A549 (cell line): ENCODE data around the gene GPR61. TPM values are rescaled to one million over a fixed set of nuclear protein-coding genes. Genes with fewer than 3 reads are reported as not detected.

Experiments
- ATAC-seq, 2 experiments: fragments of 200-7000 bp in 1 of 2; fragments of >200 bp in 1 of 2; cut with Nextera tagmentation in 1 of 2; cut with Tn5 transposase in 1 of 2; 3 replicates each; pipeline versions ENCODE4 v1.8.0 to v1.9.1; 2018 to 2020; ENCODE audit warnings: mild to moderate bottlenecking in 1 of 2, moderate library complexity in 1 of 2
- CTCF ChIA-PET: fragments of 300-600 bp; sonication (Branson Sonifier 250); formaldehyde crosslinking; extraction: SDS; loops from one replicate; lab custom pipeline; 2021; ENCODE audit warnings: antibody characterized with exemption, inconsistent platforms; lab: Yijun Ruan, JAX
- POLR2A ChIA-PET: fragments of 350-600 bp; formaldehyde crosslinking; extraction: SDS; loops from one replicate; lab custom pipeline; 2021; ENCODE audit warnings: antibody characterized with exemption, inconsistent platforms; lab: Yijun Ruan, JAX
- DNase-seq, 2 experiments: peaks; one replicate each; pipeline versions ENCODE4 v3.0.0 to v3.0.0-alpha.2; 2011 to 2016; ENCODE audit warnings: low read depth in 1 of 2, low spot score in 1 of 2
- FAIRE-seq: peaks from 2 replicates; lab custom pipeline; 2011; peaks lifted over from hg19 to GRCh38; lab: Jason Lieb, UNC
- H3K27ac ChIP-seq, 2 experiments: fragments of >200 bp; sonication (Bioruptor Twin); formaldehyde crosslinking; 3 replicates each; pipeline ENCODE4 v1.5.1; 2016 to 2017
- H3K4me1 ChIP-seq: fragments of >200 bp; sonication (Bioruptor Twin); formaldehyde crosslinking; 3 replicates; pipeline ENCODE4 v1.6.1; 2016
- H3K4me2 ChIP-seq: fragments of >200 bp; sonication (Bioruptor Twin); formaldehyde crosslinking; 3 replicates; pipeline ENCODE4 v1.6.1; 2016
- H3K4me3 ChIP-seq: fragments of >200 bp; sonication (Bioruptor Twin); formaldehyde crosslinking; 3 replicates; pipeline ENCODE4 v1.5.1; 2016
- H3K9me3 ChIP-seq: fragments of >200 bp; sonication (Bioruptor Twin); formaldehyde crosslinking; 3 replicates; pipeline ENCODE4 v1.6.1; 2016
- CEBPB ChIP-seq, 2 experiments: fragments of >200 bp in 1 of 2; sonication (Bioruptor Twin) in 1 of 2; formaldehyde crosslinking in 1 of 2; IDR thresholded peaks; 2 replicates each; pipeline ENCODE4 v1.6.1; 2012 to 2016
- CHD2 ChIP-seq: fragments of 150-350 bp; IDR thresholded peaks from 2 replicates; pipeline ENCODE4 v1.6.1; 2014; ENCODE audit warnings: low read length; ENCODE audit not compliant: partially characterized antibody
- E2F6 ChIP-seq: IDR thresholded peaks from 2 replicates; pipeline ENCODE4 v1.6.1; 2012; ENCODE audit warnings: low read depth, borderline replicate concordance
- EP300 ChIP-seq, 2 experiments: fragments of >200 bp; sonication (Bioruptor Twin); formaldehyde crosslinking; IDR thresholded peaks; 2 replicates in 1 of 2; 3 replicates in 1 of 2; pipeline ENCODE4 v1.6.1; 2016 to 2017
- FOSB ChIP-seq: fragments of 250-450 bp; sonication (Bioruptor Pico); IDR thresholded peaks from 2 replicates; pipeline ENCODE4 v1.5.0; 2020; ENCODE audit warnings: mild to moderate bottlenecking, moderate library complexity
- FOSL2 ChIP-seq, 2 experiments: fragments of 450-650 bp in 1 of 2; fragments of >200 bp in 1 of 2; sonication (Bioruptor Twin) in 1 of 2; formaldehyde crosslinking; IDR thresholded peaks; 2 replicates each; pipeline versions ENCODE4 v1.5.0 to v1.6.1; 2016 to 2020; ENCODE audit warnings: mild to moderate bottlenecking in 1 of 2, moderate library complexity in 1 of 2
- FOXS1 ChIP-seq: fragments of 250-450 bp; sonication (Bioruptor Pico); IDR thresholded peaks from 2 replicates; pipeline ENCODE4 v1.5.0; 2020; ENCODE audit warnings: mild to moderate bottlenecking, moderate library complexity
- HDAC2 ChIP-seq: fragments of 200-600 bp; sonication (generic); IDR thresholded peaks from 2 replicates; pipeline ENCODE4 v1.6.1; 2016
- HEYL ChIP-seq: fragments of 250-450 bp; sonication (Bioruptor Pico); IDR thresholded peaks from 2 replicates; pipeline ENCODE4 v1.8.0; 2021; ENCODE audit warnings: mild to moderate bottlenecking, moderate library complexity
- HMGXB4 ChIP-seq: fragments of 250-450 bp; sonication (Bioruptor Pico); IDR thresholded peaks from 2 replicates; pipeline ENCODE4 v1.5.0; 2021; ENCODE audit warnings: mild to moderate bottlenecking, moderate library complexity, borderline replicate concordance
- HOXB5 ChIP-seq: fragments of 250-450 bp; sonication (Bioruptor Pico); IDR thresholded peaks from 2 replicates; pipeline ENCODE4 v1.5.0; 2020; ENCODE audit warnings: mild to moderate bottlenecking, moderate library complexity
- MAZ ChIP-seq: fragments of 150-350 bp; IDR thresholded peaks from 2 replicates; pipeline ENCODE4 v1.6.1; 2014; ENCODE audit warnings: antibody characterized with exemption, low read depth, low read length, borderline replicate concordance
- PBX3 ChIP-seq: IDR thresholded peaks from 2 replicates; pipeline ENCODE4 v1.6.1; 2012
- RAD21 ChIP-seq, 2 experiments: fragments of >200 bp in 1 of 2; sonication (Bioruptor Twin) in 1 of 2; formaldehyde crosslinking in 1 of 2; IDR thresholded peaks in 1 of 2; conservative IDR thresholded peaks in 1 of 2; 2 replicates in 1 of 2; 3 replicates in 1 of 2; pipeline ENCODE4 v1.6.1; 2012 to 2018; ENCODE audit warnings: inconsistent platforms in 1 of 2
- RCOR1 ChIP-seq: fragments of 150-350 bp; IDR thresholded peaks from 2 replicates; pipeline ENCODE4 v1.6.1; 2014; ENCODE audit warnings: antibody characterized with exemption, low read length, low read depth
- RNF2 ChIP-seq: fragments of 200-600 bp; sonication (generic); IDR thresholded peaks from 2 replicates; pipeline ENCODE4 v1.6.1; 2016; ENCODE audit warnings: low read depth, mild to moderate bottlenecking, antibody characterized with exemption, moderate library complexity, borderline replicate concordance
- SREBF2 ChIP-seq: fragments of 450-650 bp; IDR thresholded peaks from 2 replicates; pipeline ENCODE4 v1.6.1; 2014; ENCODE audit warnings: mild to moderate bottlenecking, moderate library complexity
- USF2 ChIP-seq: fragments of 450-650 bp; IDR thresholded peaks from 2 replicates; pipeline ENCODE4 v1.6.1; 2014; ENCODE audit warnings: antibody characterized with exemption
- ZNF302 ChIP-seq: fragments of 250-450 bp; sonication (Bioruptor Pico); IDR thresholded peaks from 2 replicates; pipeline ENCODE4 v1.9.0; 2021; ENCODE audit warnings: inconsistent platforms, mild to moderate bottlenecking, moderate library complexity
- ZSCAN20 ChIP-seq: fragments of 250-450 bp; sonication (Bioruptor Pico); IDR thresholded peaks from 2 replicates; pipeline ENCODE4 v1.8.0; 2022; ENCODE audit warnings: mild to moderate bottlenecking, moderate library complexity
- WGBS: methylation state at CpG from one replicate; pipeline ENCODE4 v1.1.6; 2017; ENCODE audit errors: missing lambda C conversion rate; 5-methylcytosine and 5-hydroxymethylcytosine counted together
- polyA plus RNA-seq, 4 experiments: library from polyadenylated mRNA; depleted of rRNA in 3 of 4; stranded (reverse); fragments of >200 nt; fragmentation: RNase III in 1 of 4; extraction: RNeasy Plus Mini Kit Qiagen cat#74134 plus additional on column Dnase treatment in 1 of 4; gene quantifications; 2 replicates in 3 of 4; 3 replicates in 1 of 4; pipeline ENCODE4 v1.2.3, GENCODE V29; 2011 to 2017

Gene GPR61
- polyA plus RNA-seq, 2 of the 4 experiments (the other 2 are of a cell fraction): 0.14 TPM; not detected in 1

GRCh38 chr1:109556563-109556962 is 16.9 kb downstream of the GPR61 start:
- FAIRE-seq: no peak
- POLR2A ChIA-PET: no interaction called here
- Histone ChIP-seq H3K9me3 (no peaks in the 10 kb centered on the region), H3K4me3 (no peak overlapping the region), H3K27ac (no peak overlapping the region), H3K4me1 (peaks cover 18% of the 10 kb centered on the region; the same call in 2 of the 3 replicates), H3K4me2 (no peak overlapping the region)
- TF ChIP-seq HMGXB4: no peak
- no peak for TF ChIP-seq EP300 (IDR thresholded peaks at IDR 0.05)
- CTCF ChIA-PET: no interaction called here
- 91% methylated on average over 2 of the region's 2 CpGs for WGBS
- no peak for DNase-seq
- ATAC-seq: no peak

GRCh38 chr1:109557520-109557919 is 17.8 kb downstream of the GPR61 start:
- TF ChIP-seq FOSL2 (IDR thresholded peaks at IDR 0.05) (no peak), FOSL2 (CRISPR knock-in tag; IDR thresholded peaks at IDR 0.05) (no peak), RNF2 (no peak), ZNF302 (CRISPR knock-in tag) (no peak), RAD21 (conservative IDR thresholded peaks at IDR 0.05 in 1 of 2, IDR thresholded peaks at IDR 0.05 in 1 of 2) (no peak), FOSB (no peak), SREBF2 (no peak), HDAC2 (no peak), HEYL (CRISPR knock-in tag) (no peak), HOXB5 (no peak), E2F6 (no peak), CHD2 (no peak), FOXS1 (CRISPR knock-in tag) (no peak), ZSCAN20 (CRISPR knock-in tag) (no peak), RCOR1 (no peak), USF2 (no peak), PBX3 (no peak), HMGXB4 (no peak), CEBPB (IDR thresholded peaks at IDR 0.05) (no peak), MAZ (no peak)
- WGBS: 94% methylated on average over 5 of the region's 5 CpGs
- no peak for FAIRE-seq
- Histone ChIP-seq H3K4me1 (peaks cover 28% of the 10 kb centered on the region), H3K4me2 (no peak overlapping the region), H3K27ac (no peak overlapping the region), H3K9me3 (no peaks in the 10 kb centered on the region), H3K4me3 (no peak overlapping the region)
- CTCF ChIA-PET: interaction anchor here (2.5 kb wide), 1 partner anchor 83 kb away, joined by 9 read pairs; no protein-coding TSS in a partner anchor
- ATAC-seq: no peak
- no peak for DNase-seq
- POLR2A ChIA-PET: interaction anchor here (0.9 kb wide), 1 partner anchor 9 kb away, joined by 3 read pairs; the partner anchor contains the start of gene GNAI3
